ENCODE results near the gene PDHA1. TPM values are rescaled to one million over a fixed set of nuclear protein-coding genes. Genes with fewer than 3 reads are reported as not detected.

Gene PDHA1
- total and polyA plus RNA-seq, 2 donors, result 113 to 161 TPM

GRCh38 chrX:19343085-19343534 lies 617 bp upstream of the PDHA1 start:
- DNase-seq (ENCODE audit: low read depth in 6 of 9, low spot score in 9 of 9), result peak in 1 of 9 donors; percentile 22
- Histone ChIP-seq H3K4me3 (ENCODE audit: low read length in 2 of 2) (peak overlapping the region; percentile 31 to 40), H3K36me3 (ENCODE audit: control insufficient read depth in 2 of 2, insufficient read depth in 2 of 2, low read length in 1 of 2) (no peaks in the 10 kb centered on the region), H3K4me1 (ENCODE audit: control insufficient read depth in 2 of 2, insufficient read depth in 2 of 2, low read length in 2 of 2) (peaks cover 4 to 14% of the 10 kb centered on the region in 2 donors), H3K27ac (ENCODE audit: low read depth in 1 of 2, low read length in 1 of 2) (peak overlapping the region; percentile 64 to 73), H3K27me3 (ENCODE audit: control insufficient read depth in 2 of 2, insufficient read depth in 1 of 2, low read length in 1 of 2) (no peaks in the 10 kb centered on the region), H3K9me3 (ENCODE audit: control insufficient read depth in 2 of 2, insufficient read depth in 1 of 2, low read length in 1 of 2) (no peaks in the 10 kb centered on the region)
- 53% methylated on average over 11 of the region's 11 CpGs for WGBS

GRCh38 chrX:19344661-19345060 lies 934 bp downstream of the PDHA1 start:
- no peaks in the 10 kb centered on the region for H3K27me3 ChIP-seq (ENCODE audit: control insufficient read depth in 2 of 2, insufficient read depth in 1 of 2, low read length in 1 of 2)
- DNase-seq (ENCODE audit: low read depth in 6 of 9, low spot score in 9 of 9), result peak in 1 of 9 donors; percentile 12
- H3K4me3 ChIP-seq (ENCODE audit: low read length in 2 of 2), result peak overlapping the region; percentile 69 to 74
- no peaks in the 10 kb centered on the region for H3K36me3 ChIP-seq (ENCODE audit: control insufficient read depth in 2 of 2, insufficient read depth in 2 of 2, low read length in 1 of 2)
- WGBS, result 3% methylated on average over 10 of the region's 10 CpGs
- H3K27ac ChIP-seq (ENCODE audit: low read depth in 1 of 2, low read length in 1 of 2), result no peak overlapping the region
- H3K9me3 ChIP-seq (ENCODE audit: control insufficient read depth in 2 of 2, insufficient read depth in 1 of 2, low read length in 1 of 2), result no peaks in the 10 kb centered on the region
- H3K4me1 ChIP-seq (ENCODE audit: control insufficient read depth in 2 of 2, insufficient read depth in 2 of 2, low read length in 2 of 2), result peaks cover 4 to 14% of the 10 kb centered on the region in 2 donors

- Histone ChIP-seq H3K36me3 (ENCODE audit: control insufficient read depth in 2 of 2, insufficient read depth in 2 of 2, low read length in 1 of 2) (peaks cover 13 to 16% of the 10 kb centered on the region in 2 donors), H3K9me3 (ENCODE audit: control insufficient read depth in 2 of 2, insufficient read depth in 1 of 2, low read length in 1 of 2) (no peaks in the 10 kb centered on the region), H3K27me3 (ENCODE audit: control insufficient read depth in 2 of 2, insufficient read depth in 1 of 2, low read length in 1 of 2) (no peaks in the 10 kb centered on the region), H3K4me1 (ENCODE audit: control insufficient read depth in 2 of 2, insufficient read depth in 2 of 2, low read length in 2 of 2) (peaks cover 4 to 12% of the 10 kb centered on the region in 2 donors), H3K27ac (ENCODE audit: low read depth in 1 of 2, low read length in 1 of 2) (no peak overlapping the region), H3K4me3 (ENCODE audit: low read length in 2 of 2) (no peak overlapping the region)
- 97% methylated on average over 3 of the region's 3 CpGs for WGBS
- no peak for DNase-seq (ENCODE audit: low read depth in 6 of 9, low spot score in 9 of 9)
Observed at GRCh38 chrX:19347916-19348315, 4.2 kb downstream of the PDHA1 start.

GRCh38 chrX:19349264-19349663 lies 5.5 kb downstream of the PDHA1 start:
- H3K36me3 ChIP-seq (ENCODE audit: control insufficient read depth in 2 of 2, insufficient read depth in 2 of 2, low read length in 1 of 2), result peaks cover 13 to 23% of the 10 kb centered on the region in 2 donors

GRCh38 chrX:19350941-19351384 lies 7.2 kb downstream of the PDHA1 start:
- peaks cover 24 to 35% of the 10 kb centered on the region in 2 donors for H3K36me3 ChIP-seq (ENCODE audit: control insufficient read depth in 2 of 2, insufficient read depth in 2 of 2, low read length in 1 of 2)
- no peak overlapping the region for H3K4me3 ChIP-seq (ENCODE audit: low read length in 2 of 2)
- no peaks in the 10 kb centered on the region for H3K9me3 ChIP-seq (ENCODE audit: control insufficient read depth in 2 of 2, insufficient read depth in 1 of 2, low read length in 1 of 2)
- 69% methylated on average over 8 of the region's 8 CpGs for whole genome bisulfite sequencing
- H3K4me1 ChIP-seq (ENCODE audit: control insufficient read depth in 2 of 2, insufficient read depth in 2 of 2, low read length in 2 of 2), result no peaks in the 10 kb centered on the region
- no peak for DNase-seq (ENCODE audit: low read depth in 6 of 9, low spot score in 9 of 9)
- no peaks in the 10 kb centered on the region for H3K27me3 ChIP-seq (ENCODE audit: control insufficient read depth in 2 of 2, insufficient read depth in 1 of 2, low read length in 1 of 2)
- no peak overlapping the region for H3K27ac ChIP-seq (ENCODE audit: low read depth in 1 of 2, low read length in 1 of 2)

More at GRCh38 chrX:19349264-19349663, 5.5 kb downstream of the PDHA1 start:
- H3K27ac ChIP-seq (ENCODE audit: low read depth in 1 of 2, low read length in 1 of 2), result no peak overlapping the region
- no peak for DNase-seq (ENCODE audit: low read depth in 6 of 9, low spot score in 9 of 9)
- no peaks in the 10 kb centered on the region for H3K9me3 ChIP-seq (ENCODE audit: control insufficient read depth in 2 of 2, insufficient read depth in 1 of 2, low read length in 1 of 2)
- 98% methylated on average over 2 of the region's 2 CpGs for WGBS
- H3K4me3 ChIP-seq (ENCODE audit: low read length in 2 of 2), result no peak overlapping the region
- H3K27me3 ChIP-seq (ENCODE audit: control insufficient read depth in 2 of 2, insufficient read depth in 1 of 2, low read length in 1 of 2), result no peaks in the 10 kb centered on the region
- H3K4me1 ChIP-seq (ENCODE audit: control insufficient read depth in 2 of 2, insufficient read depth in 2 of 2, low read length in 2 of 2), result peaks cover 4 to 8% of the 10 kb centered on the region in 2 donors

- WGBS, result 97% methylated on average over 6 of the region's 6 CpGs
- no peak for DNase-seq (ENCODE audit: low read depth in 6 of 9, low spot score in 9 of 9)
- Histone ChIP-seq H3K9me3 (ENCODE audit: control insufficient read depth in 2 of 2, insufficient read depth in 1 of 2, low read length in 1 of 2) (no peaks in the 10 kb centered on the region), H3K4me3 (ENCODE audit: low read length in 2 of 2) (no peak overlapping the region), H3K27ac (ENCODE audit: low read depth in 1 of 2, low read length in 1 of 2) (no peak overlapping the region), H3K27me3 (ENCODE audit: control insufficient read depth in 2 of 2, insufficient read depth in 1 of 2, low read length in 1 of 2) (no peaks in the 10 kb centered on the region), H3K4me1 (ENCODE audit: control insufficient read depth in 2 of 2, insufficient read depth in 2 of 2, low read length in 2 of 2) (no peaks in the 10 kb centered on the region), H3K36me3 (ENCODE audit: control insufficient read depth in 2 of 2, insufficient read depth in 2 of 2, low read length in 1 of 2) (peaks cover 50 to 58% of the 10 kb centered on the region in 2 donors)
Observed at GRCh38 chrX:19354625-19355024, 10.9 kb downstream of the PDHA1 start.

GRCh38 chrX:19358521-19358920 lies 14.8 kb downstream of the PDHA1 start:
- H3K27ac ChIP-seq (ENCODE audit: low read depth in 1 of 2, low read length in 1 of 2), result no peak overlapping the region
- H3K36me3 ChIP-seq (ENCODE audit: control insufficient read depth in 2 of 2, insufficient read depth in 2 of 2, low read length in 1 of 2), result peaks cover 49 to 53% of the 10 kb centered on the region in 2 donors
- H3K4me3 ChIP-seq (ENCODE audit: low read length in 2 of 2), result no peak overlapping the region
- no peak for DNase-seq (ENCODE audit: low read depth in 6 of 9, low spot score in 9 of 9)
- no peaks in the 10 kb centered on the region for H3K9me3 ChIP-seq (ENCODE audit: control insufficient read depth in 2 of 2, insufficient read depth in 1 of 2, low read length in 1 of 2)
- no peaks in the 10 kb centered on the region for H3K4me1 ChIP-seq (ENCODE audit: control insufficient read depth in 2 of 2, insufficient read depth in 2 of 2, low read length in 2 of 2)
- H3K27me3 ChIP-seq (ENCODE audit: control insufficient read depth in 2 of 2, insufficient read depth in 1 of 2, low read length in 1 of 2), result no peaks in the 10 kb centered on the region
- 93% methylated on average over 7 of the region's 7 CpGs for WGBS

GRCh38 chrX:19360903-19361302 lies 17.2 kb downstream of the PDHA1 start:
- Histone ChIP-seq H3K4me3 (ENCODE audit: low read length in 2 of 2) (no peak overlapping the region), H3K36me3 (ENCODE audit: control insufficient read depth in 2 of 2, insufficient read depth in 2 of 2, low read length in 1 of 2) (peaks cover 38 to 42% of the 10 kb centered on the region in 2 donors), H3K27ac (ENCODE audit: low read depth in 1 of 2, low read length in 1 of 2) (no peak overlapping the region), H3K27me3 (ENCODE audit: control insufficient read depth in 2 of 2, insufficient read depth in 1 of 2, low read length in 1 of 2) (no peaks in the 10 kb centered on the region), H3K4me1 (ENCODE audit: control insufficient read depth in 2 of 2, insufficient read depth in 2 of 2, low read length in 2 of 2) (no peaks in the 10 kb centered on the region), H3K9me3 (ENCODE audit: control insufficient read depth in 2 of 2, insufficient read depth in 1 of 2, low read length in 1 of 2) (no peaks in the 10 kb centered on the region)
- DNase-seq (ENCODE audit: low read depth in 6 of 9, low spot score in 9 of 9), result no peak
- WGBS, result 97% methylated on average over 6 of the region's 6 CpGs

GRCh38 chrX:19361701-19362100 lies 18.0 kb downstream of the PDHA1 start:
- Histone ChIP-seq H3K4me1 (ENCODE audit: control insufficient read depth in 2 of 2, insufficient read depth in 2 of 2, low read length in 2 of 2) (no peaks in the 10 kb centered on the region), H3K36me3 (ENCODE audit: control insufficient read depth in 2 of 2, insufficient read depth in 2 of 2, low read length in 1 of 2) (peaks cover 35% of the 10 kb centered on the region in 2 donors), H3K27me3 (ENCODE audit: control insufficient read depth in 2 of 2, insufficient read depth in 1 of 2, low read length in 1 of 2) (no peaks in the 10 kb centered on the region), H3K4me3 (ENCODE audit: low read length in 2 of 2) (no peak overlapping the region), H3K27ac (ENCODE audit: low read depth in 1 of 2, low read length in 1 of 2) (no peak overlapping the region), H3K9me3 (ENCODE audit: control insufficient read depth in 2 of 2, insufficient read depth in 1 of 2, low read length in 1 of 2) (no peaks in the 10 kb centered on the region)
- 94% methylated on average over 4 of the region's 4 CpGs for WGBS
- DNase-seq (ENCODE audit: low read depth in 6 of 9, low spot score in 9 of 9), result no peak

All from thymus (tissue), 11 donors.